Smooth muscle cell (in vitro differentiated cells): Measurements from ENCODE around the gene UCN3. TPM values are rescaled to one million over a fixed set of nuclear protein-coding genes. Genes with fewer than 3 reads are reported as not detected.
A peak's percentile ranks its signal among the peaks of the same experiment; 100 is the strongest.

Experiments used
- DNase-seq: peaks from one replicate; lab custom pipeline; 2025; ENCODE audit not compliant: unreplicated experiment; lab: John Stamatoyannopoulos, UW
- H2AFZ ChIP-seq: fragments of 200-600 bp; sonication (generic); 2 replicates; pipeline ENCODE4 v1.6.0; 2016; ENCODE audit warnings: antibody characterized with exemption, low read depth, mild to moderate bottlenecking
- H3F3A ChIP-seq: fragments of 200-600 bp; sonication (generic); 2 replicates; pipeline ENCODE4 v1.6.0; 2017; ENCODE audit warnings: antibody characterized with exemption, low read depth
- H3K27ac ChIP-seq: fragments of 200-600 bp; sonication (generic); 2 replicates; pipeline ENCODE4 v1.5.1; 2016; ENCODE audit warnings: low read depth, mild to moderate bottlenecking
- H3K27me3 ChIP-seq: fragments of 200-600 bp; sonication (generic); 2 replicates; pipeline ENCODE4 v1.6.1; 2016; ENCODE audit warnings: low read depth, mild to moderate bottlenecking
- H3K36me3 ChIP-seq: fragments of 200-600 bp; sonication (generic); 2 replicates; pipeline ENCODE4 v1.5.1; 2016; ENCODE audit warnings: low read depth
- H3K4me1 ChIP-seq: fragments of 200-600 bp; sonication (generic); 2 replicates; pipeline ENCODE4 v1.5.1; 2016; ENCODE audit warnings: low read depth
- H3K4me2 ChIP-seq: fragments of 200-600 bp; sonication (generic); 2 replicates; pipeline ENCODE4 v1.6.0; 2016; ENCODE audit warnings: mild to moderate bottlenecking
- H3K4me3 ChIP-seq: fragments of 200-600 bp; sonication (generic); 2 replicates; pipeline ENCODE4 v1.5.1; 2016; ENCODE audit warnings: mild to moderate bottlenecking
- H3K79me2 ChIP-seq: fragments of 200-600 bp; sonication (generic); 2 replicates; pipeline ENCODE4 v1.6.0; 2016; ENCODE audit warnings: low read depth, mild to moderate bottlenecking
- H3K9ac ChIP-seq: fragments of 200-600 bp; sonication (generic); 2 replicates; pipeline ENCODE4 v1.6.0; 2016; ENCODE audit warnings: low read depth
- H3K9me3 ChIP-seq: fragments of 200-600 bp; sonication (generic); replicated peaks from 2 replicates; pipeline ENCODE4 v1.5.1; 2016; ENCODE audit warnings: low read depth
- H4K20me1 ChIP-seq: fragments of 200-600 bp; sonication (generic); 2 replicates; pipeline ENCODE4 v1.6.0; 2016; ENCODE audit warnings: low read depth
- CTCF ChIP-seq: fragments of 200-600 bp; sonication (generic); IDR thresholded peaks from 2 replicates; pipeline ENCODE4 v1.5.1; 2017; ENCODE audit warnings: borderline replicate concordance, mild to moderate bottlenecking, antibody characterized with exemption; ENCODE audit not compliant: insufficient read depth, poor library complexity, severe bottlenecking
- WGBS: methylation state at CpG from one replicate; pipeline ENCODE4 v1.1.7; 2016; ENCODE audit warnings: low lambda C conversion rate; 5-methylcytosine and 5-hydroxymethylcytosine counted together
- polyA plus RNA-seq: library from polyadenylated mRNA; unstranded; fragments of >200 nt; fragmentation: Nextera tagmentation; extraction: Ambion mirVana; gene quantifications from 2 replicates; pipeline ENCODE4 v1.2.1, GENCODE V29; 2016
- total RNA-seq: library from RNA; depleted of rRNA; stranded (reverse); fragments of >200 nt; gene quantifications from 2 replicates; pipeline ENCODE4 v1.2.3, GENCODE V29; 2014

UCN3 gene
- total RNA-seq (not detected in 2 replicates), polyA plus RNA-seq (not detected in 2 replicates)

GRCh38 chr10:5364890-5365338, at the start of gene UCN3:
TSS of gene UCN3 (plus strand) at chr10:5364966. CDS start at chr10:5373721, 8,755 bp downstream.
- Histone ChIP-seq H2AFZ (no peak within 1 kb of the TSS), H3K79me2 (no peaks in the 10 kb centered on the region), H3K36me3 (no peaks in the 10 kb centered on the region), H3K9me3 (no peaks in the 10 kb centered on the region), H3K27me3 (peaks cover 20% of the 10 kb centered on the region), H3K27ac (no peak within 1 kb of the TSS), H3K4me2 (no peak within 1 kb of the TSS), H3K9ac (no peak within 1 kb of the TSS), H4K20me1 (no peaks in the 10 kb centered on the region), H3K4me1 (no peaks in the 10 kb centered on the region), H3K4me3 (no peak within 1 kb of the TSS), H3F3A (no peaks in the 10 kb centered on the region)
- WGBS: 88% methylated on average over 21 of the region's 21 CpGs
- TF ChIP-seq CTCF: no peak
- DNase-seq: no peak

GRCh38 chr10:5317547-5318107, 47.1 kb upstream of the UCN3 start:
- Histone ChIP-seq H3K9me3 (no peaks in the 10 kb centered on the region), H4K20me1 (no peaks in the 10 kb centered on the region), H3K9ac (no peak overlapping the region), H3K79me2 (no peaks in the 10 kb centered on the region), H3K4me3 (no peak overlapping the region), H3K36me3 (no peaks in the 10 kb centered on the region), H3K4me1 (no peaks in the 10 kb centered on the region), H3K4me2 (no peak overlapping the region), H3K27me3 (no peaks in the 10 kb centered on the region), H3F3A (no peaks in the 10 kb centered on the region), H2AFZ (no peak overlapping the region), H3K27ac (peak overlapping the region; percentile 36)
- TF ChIP-seq CTCF: no peak
- DNase-seq: no peak
- 51% methylated on average over 10 of the region's 10 CpGs for WGBS

- H2AFZ ChIP-seq: no peak overlapping the region
- H3F3A ChIP-seq: no peaks in the 10 kb centered on the region
- DNase-seq: no peak
- no peak overlapping the region for H3K9ac ChIP-seq
- no peaks in the 10 kb centered on the region for H3K4me1 ChIP-seq
- H4K20me1 ChIP-seq: no peaks in the 10 kb centered on the region
- 96% methylated on average over 5 of the region's 5 CpGs for WGBS
- no peak for TF ChIP-seq CTCF
- H3K27ac ChIP-seq: peak overlapping the region; percentile 36
- H3K4me3 ChIP-seq: no peak overlapping the region
- H3K79me2 ChIP-seq: no peaks in the 10 kb centered on the region
- H3K36me3 ChIP-seq: no peaks in the 10 kb centered on the region
- H3K9me3 ChIP-seq: no peaks in the 10 kb centered on the region
- H3K4me2 ChIP-seq: no peak overlapping the region
- no peaks in the 10 kb centered on the region for H3K27me3 ChIP-seq
Observed at GRCh38 chr10:5318148-5318547, 46.6 kb upstream of the UCN3 start.

GRCh38 chr10:5319863-5320262, 44.9 kb upstream of the UCN3 start:
- no peak for DNase-seq
- 98% methylated on average over 4 of the region's 4 CpGs for WGBS
- no peak for TF ChIP-seq CTCF
- no peak overlapping the region for H3K4me2 ChIP-seq
- H3F3A ChIP-seq: no peaks in the 10 kb centered on the region
- no peaks in the 10 kb centered on the region for H3K27me3 ChIP-seq
- H3K4me3 ChIP-seq: no peak overlapping the region
- H3K79me2 ChIP-seq: no peaks in the 10 kb centered on the region
- no peaks in the 10 kb centered on the region for H3K36me3 ChIP-seq
- H3K9ac ChIP-seq: no peak overlapping the region
- no peak overlapping the region for H2AFZ ChIP-seq
- H3K27ac ChIP-seq: no peak overlapping the region
- H3K9me3 ChIP-seq: no peaks in the 10 kb centered on the region
- H4K20me1 ChIP-seq: no peaks in the 10 kb centered on the region
- no peaks in the 10 kb centered on the region for H3K4me1 ChIP-seq
